Activated T-cell treated with anti-CD3 and anti-CD28 coated beads for 4 hours (primary cell): ENCODE data around the gene BHLHE41.

ENCODE experiments used
- DNase-seq: peaks from one replicate; pipeline ENCODE4 v3.0.0-alpha.2; 2020

BHLHE41 gene

DNA sequence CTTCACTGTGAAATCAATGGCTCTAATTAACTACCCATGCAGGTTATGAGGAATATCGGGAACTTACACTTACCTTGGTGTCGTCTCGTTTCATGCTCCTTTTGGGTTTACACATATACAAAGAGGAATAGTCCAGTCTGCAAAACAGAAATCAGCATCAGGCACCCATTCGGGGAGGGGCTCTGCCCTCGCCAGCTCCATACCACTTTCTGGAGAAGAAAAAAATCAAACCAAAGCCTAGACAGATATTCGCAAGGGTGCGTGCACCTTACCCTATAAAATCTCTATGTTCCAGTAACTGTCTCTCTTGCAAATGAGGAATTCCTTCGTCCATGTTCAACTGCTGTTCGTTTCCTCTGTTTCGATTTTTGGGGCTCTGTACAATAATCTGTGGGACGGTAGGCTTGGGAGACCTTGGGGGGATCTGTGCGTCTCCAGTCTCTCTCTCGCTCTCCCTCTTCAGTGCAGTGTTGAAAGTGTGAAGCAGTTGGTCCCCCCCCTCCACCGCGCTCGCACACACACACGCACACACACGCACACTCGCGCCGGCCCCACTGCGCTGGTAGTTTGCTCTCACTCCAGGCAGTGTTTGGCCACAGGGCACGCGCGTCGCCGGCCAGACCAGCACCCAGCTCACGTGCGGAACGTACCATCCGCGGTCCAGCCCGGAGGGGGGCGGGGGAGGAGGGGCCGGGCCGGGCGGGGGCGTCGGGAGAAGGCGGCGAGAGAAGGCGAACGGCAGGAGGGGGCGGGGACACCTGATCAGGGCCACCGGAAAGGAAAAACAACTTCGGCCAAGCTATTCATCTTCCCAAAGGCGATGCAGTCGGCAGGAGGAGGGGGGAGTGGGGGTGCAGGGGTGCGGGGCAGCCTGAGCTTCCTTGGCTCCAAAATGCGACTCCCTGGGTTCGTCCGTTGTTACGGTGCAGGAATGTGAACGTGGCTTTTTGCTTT, at the start of gene BHLHE41:
BHLHE41 (minus strand) TSS at position 592 of the 954 bp plus-strand sequence; CDS start at position 334, 258 bp downstream.
- DNase-seq, result no peak

DNA sequence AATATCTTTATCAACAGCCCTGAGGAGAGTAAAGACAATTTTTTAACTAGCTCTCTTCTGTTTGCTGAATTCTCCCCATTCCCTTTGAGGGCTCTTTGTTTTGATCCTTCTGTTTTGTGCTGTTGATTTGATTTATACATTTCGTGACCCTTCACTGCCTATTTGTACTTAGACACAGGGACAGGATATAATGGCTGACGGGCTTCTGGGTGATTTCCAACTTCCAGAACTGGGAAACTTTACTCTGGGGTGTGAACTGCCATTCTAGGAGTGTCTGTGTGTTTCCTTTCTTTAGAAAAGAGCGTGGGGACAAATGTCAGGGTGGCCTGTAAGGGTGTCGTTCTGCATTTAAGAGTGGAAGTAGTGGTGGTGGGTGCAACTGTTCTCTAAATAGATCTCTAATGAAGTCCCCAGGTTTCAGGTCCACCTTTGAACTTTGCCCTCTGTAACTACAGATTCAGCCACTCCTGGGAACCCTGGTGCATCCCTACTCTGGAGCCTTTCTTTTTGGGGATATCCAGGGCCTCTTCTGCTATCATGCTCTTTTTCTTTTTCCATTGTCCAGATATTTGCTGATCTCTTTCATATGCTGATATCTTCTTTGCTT, 48.2 kb upstream of the BHLHE41 start:
- no peak for DNase-seq

DNA sequence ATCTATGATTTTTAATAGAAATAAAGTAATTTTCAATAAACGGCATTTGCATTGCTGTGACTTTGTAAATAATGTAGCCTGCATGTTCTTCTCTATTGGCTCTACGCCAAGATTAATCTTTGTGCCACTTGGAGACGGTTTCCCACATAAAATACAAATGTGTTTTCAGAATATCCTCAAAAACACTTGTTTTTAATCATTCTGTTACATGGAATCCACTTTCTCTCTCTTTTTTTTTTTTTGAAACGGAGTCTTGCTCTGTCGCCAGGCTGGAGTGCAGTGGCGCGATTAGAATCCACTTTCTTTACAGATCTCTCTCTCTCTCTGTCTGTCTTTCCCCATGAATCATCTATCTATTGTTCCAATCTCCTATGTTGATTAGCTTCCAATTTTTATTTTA, 47.7 kb upstream of the BHLHE41 start:
- no peak for DNase-seq

DNA sequence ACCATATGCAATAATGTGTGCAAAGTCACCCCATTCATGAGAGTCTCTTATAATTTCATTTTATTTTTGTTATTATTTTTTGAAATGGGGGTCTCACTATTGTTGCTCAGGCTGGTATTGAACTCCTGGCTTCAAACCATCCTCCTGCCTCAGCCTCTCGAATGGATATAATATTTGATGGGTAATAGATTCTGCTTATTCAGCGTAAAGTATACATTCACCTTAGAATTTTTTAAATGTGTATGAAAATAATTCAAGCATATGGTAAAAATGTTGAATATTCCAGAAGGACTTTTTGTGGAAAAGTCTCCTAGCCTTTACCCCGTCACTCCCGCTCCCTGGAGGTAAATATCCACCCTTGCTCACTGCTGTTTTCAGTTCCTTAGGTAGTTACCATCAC, 47.2 kb upstream of the BHLHE41 start:
- no peak for DNase-seq

DNA sequence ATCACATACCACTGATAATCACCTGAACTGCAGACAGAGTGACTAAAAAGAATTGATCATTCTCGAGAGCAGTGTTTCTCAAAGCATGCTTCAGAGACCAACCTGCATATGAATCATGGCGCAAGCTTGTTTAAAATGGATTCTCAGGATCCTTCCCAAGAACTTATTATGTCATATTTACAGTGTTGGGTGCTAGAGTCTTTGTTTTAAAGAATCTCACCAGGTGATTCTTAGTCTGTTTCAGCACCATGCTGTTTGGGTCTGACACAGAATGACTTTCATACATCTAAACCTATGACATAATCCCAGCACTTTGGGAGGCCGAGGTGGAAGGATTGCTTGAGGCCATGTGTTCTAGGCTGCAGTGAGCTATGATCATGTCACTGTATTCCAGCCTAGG, 39.3 kb upstream of the BHLHE41 start:
- DNase-seq, result no peak

DNA sequence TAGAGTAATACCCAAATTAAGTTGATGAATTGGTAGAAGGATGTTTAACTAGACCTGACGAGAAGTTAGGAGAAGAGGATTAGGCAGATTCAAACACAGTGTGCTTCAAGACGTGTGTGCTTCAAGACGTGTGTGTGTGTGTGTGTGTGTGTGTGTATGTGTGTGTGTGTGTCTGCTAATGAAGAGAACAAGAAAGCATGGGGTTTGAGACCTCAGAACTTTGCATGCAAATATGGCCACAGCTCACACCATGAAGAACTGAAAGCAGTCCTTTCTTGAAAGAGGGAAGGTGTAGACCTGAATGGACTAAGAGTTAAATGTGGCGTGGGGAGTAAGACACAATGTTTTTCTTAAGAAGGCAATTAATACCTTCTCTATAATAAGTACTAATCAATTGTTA, 38.1 kb upstream of the BHLHE41 start:
- DNase-seq, result no peak

DNA sequence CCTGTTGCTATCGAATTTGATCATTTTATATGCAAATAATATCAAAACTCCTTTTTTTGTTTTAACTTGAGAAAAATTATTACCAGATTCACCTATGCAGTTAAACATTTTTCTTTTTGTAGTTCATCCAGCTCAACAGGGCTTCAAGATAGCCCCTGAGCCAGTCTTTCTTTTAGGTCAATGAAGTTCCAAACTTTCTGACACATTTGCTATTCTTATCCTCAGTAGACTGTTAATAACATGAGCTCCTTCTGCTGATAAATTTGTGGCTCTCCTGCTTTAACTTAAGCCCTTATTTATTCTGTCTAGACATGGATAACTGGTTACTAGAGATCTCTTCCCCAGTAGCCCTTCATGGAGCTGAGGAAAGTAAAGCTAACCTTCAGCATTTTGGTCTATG, 37.3 kb upstream of the BHLHE41 start:
- no peak for DNase-seq

DNA sequence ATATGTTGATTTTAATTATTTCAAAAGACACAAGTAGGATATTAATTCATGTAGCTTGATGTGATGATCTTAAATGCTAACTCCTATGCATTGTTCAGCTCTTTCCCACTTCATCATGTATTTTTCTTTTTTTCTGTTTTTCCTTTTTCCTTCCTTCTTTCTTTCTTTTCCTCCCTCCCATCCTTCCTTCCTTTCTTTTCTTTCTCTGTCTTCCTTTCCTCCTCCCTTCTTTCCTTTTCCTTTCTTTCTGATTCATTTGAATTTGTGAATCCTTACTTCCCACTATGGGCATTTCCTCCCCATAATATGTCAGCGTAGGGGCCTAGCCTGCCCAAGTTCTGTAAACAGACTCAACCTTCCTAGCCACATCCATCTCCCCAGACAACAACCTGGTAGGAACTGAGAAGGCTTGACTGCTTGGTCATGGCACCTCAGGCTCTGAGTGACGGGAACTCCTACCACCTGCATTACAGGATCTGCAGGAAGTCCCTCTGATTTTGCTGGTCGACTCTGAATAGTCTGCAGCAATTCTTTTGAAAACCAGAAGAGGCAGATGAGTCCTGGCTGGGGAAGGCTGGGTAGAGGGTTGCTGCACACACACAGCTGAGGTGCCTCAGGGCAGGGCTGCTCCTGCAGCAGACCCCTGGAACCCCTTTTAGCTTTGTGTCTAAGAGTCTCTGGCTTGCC, 33.4 kb upstream of the BHLHE41 start:
- DNase-seq, result no peak

DNA sequence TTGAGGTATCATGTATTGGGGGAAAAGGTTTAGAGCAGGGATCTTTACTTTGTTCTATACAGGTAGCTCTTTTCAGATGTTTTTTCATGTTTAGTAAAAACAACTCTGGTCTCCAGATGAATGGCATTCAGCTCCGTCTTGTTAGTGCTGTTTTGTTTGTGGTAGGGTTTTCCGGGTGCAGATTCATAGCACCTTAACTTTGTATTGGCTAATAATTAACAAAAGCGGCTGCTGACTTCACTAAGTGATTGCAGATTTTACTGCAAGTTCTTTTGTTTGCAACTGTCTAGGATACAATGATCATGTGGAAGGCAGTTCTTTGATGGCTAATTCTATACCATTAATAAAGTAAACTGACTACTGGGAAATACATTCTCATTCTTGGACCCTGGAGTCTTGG, 32.2 kb upstream of the BHLHE41 start:
- no peak for DNase-seq

DNA sequence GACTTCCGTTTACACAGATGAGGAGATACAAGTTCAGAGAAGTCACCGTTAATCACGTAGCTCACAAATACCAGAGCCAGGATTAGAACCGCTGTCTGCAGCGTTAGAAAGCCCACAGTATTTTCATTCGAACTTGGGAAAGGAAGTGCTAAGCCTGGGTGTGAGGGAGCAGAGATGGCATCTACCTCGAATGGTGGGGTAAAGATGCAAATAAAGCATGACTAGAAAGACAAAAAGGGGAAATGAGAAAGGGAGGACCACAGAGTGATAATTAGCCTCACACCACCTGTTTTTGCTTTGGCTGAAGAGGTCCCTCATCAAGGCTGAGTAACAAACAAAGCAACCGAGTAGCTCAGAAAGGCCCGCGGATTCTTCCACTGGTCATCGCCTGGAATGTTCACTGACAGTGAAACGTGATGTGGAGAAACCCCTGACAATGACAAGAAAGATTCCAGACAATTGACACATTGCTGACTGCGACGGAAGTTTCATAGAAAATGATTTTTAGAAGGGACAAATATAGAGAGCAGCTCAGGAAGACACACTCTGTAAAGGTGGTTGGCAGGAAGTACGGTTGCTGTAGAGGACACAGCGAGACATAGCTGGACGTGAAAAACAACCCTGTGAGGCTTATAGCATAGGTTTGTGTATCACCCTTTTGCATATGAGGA, 31.5 kb upstream of the BHLHE41 start:
- no peak for DNase-seq

DNA sequence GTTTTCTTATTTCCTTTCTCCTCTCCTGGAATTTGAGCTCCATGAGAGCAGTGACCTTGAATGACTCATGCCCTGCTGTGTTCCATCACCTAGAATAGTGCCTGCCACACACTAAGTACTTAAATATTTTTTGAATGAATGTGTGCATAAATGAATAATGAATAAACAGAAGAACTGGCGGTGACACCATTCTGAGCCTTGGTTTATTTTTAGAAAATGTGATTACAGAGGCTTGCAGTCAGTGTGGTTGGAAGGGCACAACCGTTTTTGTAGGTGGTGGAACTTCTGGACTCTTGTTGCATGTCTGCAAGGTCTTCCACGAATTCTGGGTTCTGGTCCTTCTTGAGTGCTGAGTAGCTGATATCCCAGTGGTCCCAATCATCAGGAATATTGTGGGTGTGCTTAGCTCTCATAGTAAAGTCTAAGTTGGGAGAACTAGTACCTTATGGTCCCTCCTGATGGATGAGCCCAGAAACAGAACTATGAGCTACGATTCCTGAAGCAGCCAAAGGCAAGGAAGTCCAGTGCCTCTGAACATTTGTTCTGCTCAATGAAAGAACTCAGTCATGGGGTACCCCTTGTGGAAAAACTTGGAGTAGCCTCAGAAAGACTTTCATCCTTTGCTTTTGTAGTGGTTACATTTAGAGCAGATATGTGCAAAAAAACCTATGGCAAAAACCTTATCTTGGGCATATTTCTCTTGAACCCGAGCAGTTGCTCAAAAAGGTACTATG, 28.8 kb upstream of the BHLHE41 start:
- DNase-seq, result no peak

DNA sequence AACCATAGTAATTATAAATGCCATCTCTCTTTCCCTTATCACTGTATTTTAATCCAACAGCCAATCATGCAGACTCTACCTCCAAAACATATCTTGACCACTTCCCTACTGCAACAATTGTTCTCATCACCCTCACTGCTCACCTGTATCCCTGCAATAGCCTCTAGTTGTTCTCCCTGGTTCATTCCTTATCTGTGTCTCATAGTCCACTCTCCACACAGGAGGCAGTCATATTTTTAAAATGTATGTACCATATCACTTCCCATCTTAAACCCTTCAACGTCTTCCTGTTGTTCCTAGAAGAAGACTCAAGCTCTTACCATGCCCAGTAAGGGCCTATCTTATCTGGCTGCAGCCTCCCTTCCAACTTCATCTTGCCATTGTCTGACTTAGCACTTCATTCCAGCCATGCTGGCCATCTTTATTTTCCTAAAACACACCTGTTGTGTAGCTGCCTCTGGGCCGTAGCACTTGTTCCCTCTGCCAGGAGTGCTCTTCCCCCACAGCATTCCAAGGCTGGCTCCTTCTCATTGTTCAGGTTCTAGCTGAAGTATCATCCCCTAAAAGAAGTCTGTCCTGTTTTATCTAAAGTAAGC, 27.8 kb upstream of the BHLHE41 start:
- no peak for DNase-seq

DNA sequence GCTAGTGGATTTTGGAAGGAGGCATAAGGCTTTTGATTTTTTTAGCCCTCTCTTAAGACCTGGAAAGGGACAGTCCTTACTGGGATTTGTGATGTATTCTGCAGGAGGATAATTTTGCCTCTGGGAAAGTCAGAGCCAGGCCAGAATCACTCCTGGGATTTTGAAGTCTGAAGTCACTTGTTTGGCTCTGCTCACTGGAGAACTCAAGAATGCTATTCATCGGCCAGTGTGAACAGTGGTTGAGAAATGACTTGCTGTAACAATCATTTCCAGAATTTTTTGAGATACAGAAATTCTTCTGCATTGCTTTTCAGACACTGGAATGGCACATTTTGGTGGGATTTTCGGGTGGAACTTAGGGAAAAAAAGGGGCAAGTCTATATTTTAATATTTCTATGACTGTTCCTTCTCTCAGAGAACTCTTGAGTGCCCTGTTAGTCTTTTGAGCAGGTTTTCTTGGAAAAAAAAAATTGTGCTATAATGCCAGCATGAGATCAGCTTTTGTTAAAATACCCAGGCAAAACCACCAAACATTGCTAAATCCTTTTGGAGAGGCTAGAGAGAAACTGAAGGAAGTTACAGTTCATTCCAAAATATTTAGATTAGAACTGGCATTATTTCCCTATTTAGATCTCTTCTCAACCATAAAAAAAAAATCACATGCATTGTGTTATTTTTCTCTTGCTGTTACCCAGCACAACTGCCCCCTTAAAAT, 26.1 kb upstream of the BHLHE41 start:
- no peak for DNase-seq

DNA sequence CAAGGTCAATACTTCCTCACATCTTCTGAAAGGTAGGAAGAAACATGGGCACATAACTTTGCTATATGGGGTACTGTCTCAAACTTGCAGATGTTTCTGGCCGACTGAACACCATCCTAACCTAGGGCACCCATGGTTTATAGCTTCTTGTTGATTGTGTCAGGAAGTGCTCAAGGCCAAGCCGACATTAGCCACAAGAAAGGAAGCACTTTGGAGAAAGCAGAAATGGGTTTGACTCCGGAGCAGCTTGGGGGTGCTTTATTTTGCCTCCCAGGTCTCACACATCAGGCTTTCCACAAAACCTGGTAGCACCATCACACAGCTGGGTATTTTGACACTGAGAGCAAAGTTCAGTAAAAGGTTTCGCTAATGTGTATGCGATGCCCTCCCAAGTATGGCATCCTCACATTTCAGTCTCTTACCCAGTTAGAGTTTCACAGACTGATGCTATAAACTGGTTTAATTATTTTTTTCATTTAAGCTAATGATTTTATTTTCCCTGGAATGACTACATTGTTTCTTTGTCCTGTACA, 25.2 kb upstream of the BHLHE41 start:
- no peak for DNase-seq

DNA sequence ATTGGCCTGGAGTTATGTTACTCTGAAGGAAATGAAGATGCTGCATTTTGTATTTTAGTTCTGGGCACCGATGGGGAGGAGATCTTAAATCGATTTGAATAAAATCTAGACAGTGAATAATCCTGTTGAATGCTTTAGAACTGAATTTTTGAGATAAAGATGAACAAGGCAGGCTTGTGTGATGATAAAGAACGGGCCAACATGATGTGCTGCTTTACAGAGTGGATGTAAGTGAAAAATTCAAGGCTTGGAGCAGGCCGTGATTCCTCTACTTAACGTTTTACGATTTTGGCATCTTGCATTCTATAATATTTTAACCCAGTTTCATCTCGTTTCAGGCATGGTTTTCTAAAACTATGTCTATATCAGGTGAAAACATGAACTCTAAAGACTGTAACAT, 23.5 kb upstream of the BHLHE41 start:
- no peak for DNase-seq

DNA sequence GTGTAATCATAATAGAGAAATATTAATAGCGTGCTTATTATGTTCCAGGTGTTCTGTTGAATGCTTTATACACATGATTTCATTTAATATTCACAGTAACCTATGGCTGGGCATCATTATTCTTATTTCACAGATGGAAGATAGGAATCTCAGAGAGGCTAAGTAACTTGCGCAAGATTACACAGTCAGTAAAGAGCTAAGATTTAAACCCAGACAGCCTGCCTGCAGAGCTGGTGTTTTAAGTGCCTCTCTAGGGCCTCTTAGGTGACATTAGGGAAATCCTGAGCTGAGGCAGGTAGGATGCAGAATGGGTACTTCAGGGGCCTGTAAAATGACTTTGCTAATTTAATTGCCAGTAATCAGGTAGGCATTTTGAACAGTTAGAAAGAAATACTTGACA, 18.5 kb upstream of the BHLHE41 start:
- DNase-seq, result no peak

DNA sequence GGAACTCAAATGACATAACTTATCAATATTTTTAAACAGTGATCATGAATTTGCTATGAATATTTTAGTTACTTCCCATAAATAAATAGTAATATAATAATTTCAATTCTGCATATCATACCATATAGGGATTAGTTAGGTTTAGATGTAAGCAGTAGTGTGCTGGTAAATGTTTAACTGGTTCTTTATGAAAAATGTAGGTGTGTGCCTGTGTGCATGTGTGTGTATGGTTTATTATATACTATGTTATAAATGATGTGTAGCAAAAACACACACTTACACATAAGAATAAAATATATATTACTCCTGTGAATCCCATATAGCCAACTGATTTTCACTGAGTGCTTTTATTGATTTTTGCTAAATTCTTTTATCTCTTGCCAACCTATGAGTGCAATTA, 14.0 kb upstream of the BHLHE41 start:
- DNase-seq, result no peak

DNA sequence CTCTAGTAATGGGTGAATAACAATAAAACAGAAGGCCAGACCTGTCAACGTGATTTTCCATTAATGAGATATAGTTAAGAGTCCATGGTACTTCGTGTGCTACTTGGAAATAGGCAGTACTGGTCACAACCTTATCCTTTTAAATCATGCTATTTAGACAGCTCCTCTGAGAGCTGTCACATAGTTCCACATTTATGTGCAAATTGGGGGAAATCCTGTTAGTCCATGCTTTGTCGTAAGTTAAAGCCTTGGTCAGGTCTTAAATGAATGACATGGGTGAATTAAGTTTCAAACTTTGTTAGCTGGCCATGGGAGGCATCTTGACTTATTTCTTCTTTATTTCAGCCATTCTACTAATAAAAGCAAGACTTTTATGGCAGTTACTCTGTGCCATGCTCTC, 11.9 kb upstream of the BHLHE41 start:
- DNase-seq, result no peak

DNA sequence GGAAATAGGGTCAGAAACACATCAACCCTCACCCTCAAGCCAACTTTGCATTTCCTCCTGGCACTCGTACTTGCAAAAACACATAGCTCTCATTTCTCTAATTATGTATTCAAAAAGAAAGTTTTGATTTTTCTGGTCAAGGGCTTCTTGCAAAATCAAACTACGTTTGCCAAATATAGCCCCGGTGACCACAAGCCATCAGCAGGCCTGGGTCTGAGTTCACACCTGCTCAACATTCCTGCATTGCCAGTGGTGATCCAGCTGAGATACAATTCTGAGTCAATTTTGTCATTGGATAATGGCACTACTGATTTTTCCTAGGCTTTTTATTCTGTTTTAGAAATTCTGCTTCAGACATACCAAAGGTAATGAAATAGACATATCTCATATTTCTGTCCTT, 10.7 kb upstream of the BHLHE41 start:
- no peak for DNase-seq

DNA sequence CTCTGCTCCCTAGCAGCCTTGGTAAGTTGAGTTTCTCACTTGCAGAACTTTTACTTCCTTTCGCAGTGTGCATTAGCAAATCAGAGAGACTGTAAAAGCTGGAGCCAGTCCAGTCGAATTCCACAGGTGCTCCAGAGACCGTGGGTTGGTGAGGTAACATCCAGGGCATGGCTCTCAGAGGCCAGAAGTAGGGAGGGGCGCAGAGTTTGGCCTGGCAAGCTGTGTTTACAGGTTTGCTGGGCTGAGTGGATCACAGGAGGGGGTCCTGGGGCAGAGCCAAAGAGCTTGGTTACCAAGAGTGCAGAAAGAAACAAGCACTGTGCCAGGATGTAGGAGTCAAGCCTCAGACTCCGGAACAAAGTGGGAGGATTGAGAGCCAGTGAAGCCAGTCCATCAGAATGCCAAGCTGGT, 10.2 kb upstream of the BHLHE41 start:
- DNase-seq, result no peak

DNA sequence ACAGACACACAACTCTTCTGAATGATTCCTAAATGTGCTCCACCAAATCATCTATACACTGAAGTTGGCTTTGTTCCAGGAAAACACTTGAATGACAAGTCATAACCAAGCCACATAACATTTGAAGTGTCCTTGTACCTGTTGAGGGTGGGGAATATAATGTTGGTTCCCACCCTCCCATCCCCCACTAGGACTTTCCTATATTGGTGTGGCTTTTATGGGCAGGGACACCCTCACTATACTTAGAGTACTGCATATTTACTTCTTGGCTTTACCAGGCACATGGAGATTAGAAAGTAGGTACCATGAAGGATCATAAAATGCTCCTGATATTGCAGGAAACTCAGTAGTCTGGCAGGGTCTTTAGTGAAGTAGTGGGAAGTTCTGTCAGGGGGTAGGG, 9.7 kb upstream of the BHLHE41 start:
- no peak for DNase-seq
